PFSK-1 (cell line): Measurements from ENCODE around the gene LRP4.

Source experiments
- FOXP2 ChIP-seq: optimal IDR thresholded peaks from 2 replicates; pipeline ENCODE3; 2011; ENCODE audit warnings: borderline replicate concordance, control low read depth, inconsistent platforms; ENCODE audit not compliant: insufficient read depth; ENCODE audit errors: extremely low read length, extremely low read depth
- POLR2AphosphoS5 ChIP-seq: IDR thresholded peaks from 2 replicates; pipeline ENCODE4 v1.6.1; 2012; ENCODE audit warnings: low read depth, mild to moderate bottlenecking, control low read depth, low read length, moderate library complexity
- SIN3A ChIP-seq: IDR thresholded peaks from 2 replicates; pipeline ENCODE4 v1.6.1; 2012; ENCODE audit warnings: mild to moderate bottlenecking, low read length, moderate library complexity, borderline replicate concordance; ENCODE audit not compliant: insufficient read depth
- TAF1 ChIP-seq: IDR thresholded peaks from 2 replicates; pipeline ENCODE4 v1.6.1; 2012; ENCODE audit warnings: low read length, control low read depth, borderline replicate concordance; ENCODE audit not compliant: insufficient read depth
- TF ChIP-seq, protein P1 (sequence below), 2 experiments: IDR thresholded peaks; 2 replicates each; pipeline versions ENCODE4 v1.6.1 to v1.8.0; 2011 to 2012; ENCODE audit warnings: low read depth in 2 of 2, low read length in 2 of 2, control low read depth in 1 of 2, inconsistent platforms in 1 of 2, mild to moderate bottlenecking in 1 of 2, moderate library complexity in 1 of 2; ENCODE audit not compliant: insufficient read depth in 1 of 2

The LRP4 gene

DNA sequence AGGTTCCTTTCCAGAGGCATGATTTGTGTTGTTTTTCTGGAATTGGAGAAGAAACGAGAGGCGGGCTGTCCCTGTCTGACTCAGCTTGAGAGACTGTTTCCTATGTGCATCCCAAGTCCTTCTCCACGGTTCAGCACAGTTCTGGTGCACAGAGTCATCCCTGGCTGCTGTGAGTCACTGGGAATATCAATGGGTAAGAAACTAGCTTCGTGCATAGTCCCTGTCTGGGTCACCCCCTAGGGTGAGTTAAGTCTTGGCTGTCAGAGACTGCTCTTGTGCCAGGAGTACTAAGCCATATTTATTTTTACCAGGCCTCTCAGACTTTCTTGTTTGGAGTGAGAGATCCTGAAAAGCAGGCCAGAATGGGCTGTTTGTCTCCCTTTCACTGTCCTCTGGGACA, 2.4 kb upstream of the LRP4 start:
- TF ChIP-seq, protein P1, sequence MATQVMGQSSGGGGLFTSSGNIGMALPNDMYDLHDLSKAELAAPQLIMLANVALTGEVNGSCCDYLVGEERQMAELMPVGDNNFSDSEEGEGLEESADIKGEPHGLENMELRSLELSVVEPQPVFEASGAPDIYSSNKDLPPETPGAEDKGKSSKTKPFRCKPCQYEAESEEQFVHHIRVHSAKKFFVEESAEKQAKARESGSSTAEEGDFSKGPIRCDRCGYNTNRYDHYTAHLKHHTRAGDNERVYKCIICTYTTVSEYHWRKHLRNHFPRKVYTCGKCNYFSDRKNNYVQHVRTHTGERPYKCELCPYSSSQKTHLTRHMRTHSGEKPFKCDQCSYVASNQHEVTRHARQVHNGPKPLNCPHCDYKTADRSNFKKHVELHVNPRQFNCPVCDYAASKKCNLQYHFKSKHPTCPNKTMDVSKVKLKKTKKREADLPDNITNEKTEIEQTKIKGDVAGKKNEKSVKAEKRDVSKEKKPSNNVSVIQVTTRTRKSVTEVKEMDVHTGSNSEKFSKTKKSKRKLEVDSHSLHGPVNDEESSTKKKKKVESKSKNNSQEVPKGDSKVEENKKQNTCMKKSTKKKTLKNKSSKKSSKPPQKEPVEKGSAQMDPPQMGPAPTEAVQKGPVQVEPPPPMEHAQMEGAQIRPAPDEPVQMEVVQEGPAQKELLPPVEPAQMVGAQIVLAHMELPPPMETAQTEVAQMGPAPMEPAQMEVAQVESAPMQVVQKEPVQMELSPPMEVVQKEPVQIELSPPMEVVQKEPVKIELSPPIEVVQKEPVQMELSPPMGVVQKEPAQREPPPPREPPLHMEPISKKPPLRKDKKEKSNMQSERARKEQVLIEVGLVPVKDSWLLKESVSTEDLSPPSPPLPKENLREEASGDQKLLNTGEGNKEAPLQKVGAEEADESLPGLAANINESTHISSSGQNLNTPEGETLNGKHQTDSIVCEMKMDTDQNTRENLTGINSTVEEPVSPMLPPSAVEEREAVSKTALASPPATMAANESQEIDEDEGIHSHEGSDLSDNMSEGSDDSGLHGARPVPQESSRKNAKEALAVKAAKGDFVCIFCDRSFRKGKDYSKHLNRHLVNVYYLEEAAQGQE (IDR thresholded peaks at IDR 0.05; ENCODE audit: insufficient read depth in 1 of 2, low read depth in 2 of 2, low read length in 2 of 2), result no peak
- TF ChIP-seq FOXP2 (peak; percentile 17), POLR2AphosphoS5 (no peak)

DNA sequence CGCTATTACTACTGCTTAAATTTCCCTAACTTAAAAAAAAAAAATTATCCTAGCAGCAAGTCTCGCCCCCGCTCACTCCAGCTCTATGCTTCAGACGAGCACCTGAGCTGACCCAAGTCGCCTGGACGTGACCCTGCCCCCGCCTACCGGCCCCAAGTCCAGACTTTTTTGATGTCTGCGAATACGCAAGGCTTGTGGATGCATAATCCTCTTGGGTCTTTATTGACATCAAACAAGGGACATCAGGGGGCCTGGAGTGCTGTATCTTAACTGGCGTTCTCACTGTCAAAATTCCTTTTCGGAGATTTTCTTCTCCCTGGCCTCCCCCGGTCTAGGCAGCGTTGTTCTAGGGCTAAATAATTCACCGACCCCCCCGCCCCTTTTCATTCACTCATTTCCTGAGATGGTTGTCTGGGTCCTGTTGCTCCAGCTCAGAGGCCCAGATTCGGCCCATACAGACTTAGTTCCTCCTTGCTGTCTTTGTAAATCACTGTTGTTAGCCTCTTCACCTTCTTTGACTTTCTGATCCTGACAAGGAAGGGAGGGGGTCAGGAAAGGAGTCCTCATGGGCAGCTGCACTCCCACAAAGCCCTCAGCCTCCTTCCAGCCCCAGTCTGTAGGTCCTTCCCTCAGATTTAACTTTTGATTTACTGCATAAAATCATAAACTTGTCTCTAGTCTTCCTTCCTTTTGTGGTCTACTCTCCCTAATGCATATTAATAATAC, 601 bp upstream of the LRP4 start:
- TF ChIP-seq, protein P1 (IDR thresholded peaks at IDR 0.05; ENCODE audit: insufficient read depth in 1 of 2, low read depth in 2 of 2, low read length in 2 of 2), result no peak
- no peak for TF ChIP-seq POLR2AphosphoS5
- TF ChIP-seq TAF1, result no peak
- TF ChIP-seq FOXP2, result no peak

DNA sequence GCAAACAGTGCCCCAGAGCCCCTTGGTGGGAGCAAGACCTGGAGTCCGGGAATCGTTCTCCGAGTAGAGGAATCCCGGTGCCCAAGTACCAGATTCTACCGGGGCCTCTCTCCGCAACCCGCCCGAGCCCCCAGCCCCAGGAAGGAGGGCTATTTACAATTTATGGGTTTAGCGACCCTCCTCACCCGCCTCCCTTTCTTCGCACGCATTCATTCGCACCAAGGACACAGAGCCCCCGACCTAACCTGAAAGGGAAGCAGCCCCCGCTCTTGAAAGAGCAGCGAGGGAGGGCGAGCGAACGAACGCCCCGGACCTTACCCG, 628 bp downstream of the LRP4 start:
- TF ChIP-seq, protein P1 (IDR thresholded peaks at IDR 0.05; ENCODE audit: insufficient read depth in 1 of 2, low read depth in 2 of 2, low read length in 2 of 2), result no peak
- TF ChIP-seq FOXP2 (no peak), POLR2AphosphoS5 (no peak), SIN3A (no peak; the same call in 1 of the 2 replicates), TAF1 (no peak)

DNA sequence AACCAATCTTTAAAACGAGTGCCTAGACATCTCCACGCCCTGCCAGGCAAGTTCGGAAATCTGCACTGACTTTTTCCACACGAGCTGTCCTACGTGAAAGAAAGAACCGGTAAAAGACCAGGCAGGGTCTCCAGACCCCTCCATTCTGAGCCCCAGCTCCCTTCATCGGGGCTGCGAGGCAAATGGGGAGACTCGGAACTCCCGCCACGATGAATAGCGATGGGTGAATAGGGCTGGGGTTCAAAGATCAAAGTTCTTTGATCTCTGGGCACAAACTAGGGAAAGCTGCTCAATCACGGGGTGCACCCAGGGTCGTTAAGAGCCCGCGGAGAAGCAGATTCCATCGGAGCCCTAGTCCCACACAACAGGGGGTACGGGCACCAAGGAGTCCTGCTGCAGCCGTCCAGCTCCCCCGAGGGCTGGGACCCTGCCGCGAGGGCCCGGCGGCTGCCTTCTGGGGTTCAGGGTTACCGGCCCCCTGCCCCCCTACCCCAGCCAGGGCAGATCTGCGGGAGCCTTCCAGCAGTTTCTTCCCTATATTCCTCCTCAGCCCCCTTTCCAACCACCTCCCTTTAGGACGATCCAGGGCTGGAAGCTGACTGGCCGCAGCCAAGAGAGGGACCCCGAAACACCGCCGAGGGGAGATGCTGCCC, 1.1 kb downstream of the LRP4 start:
- TF ChIP-seq TAF1 (0 out of 2 replicates have a peak, but pooled peaks have one; percentile 2), FOXP2 (no peak)

DNA sequence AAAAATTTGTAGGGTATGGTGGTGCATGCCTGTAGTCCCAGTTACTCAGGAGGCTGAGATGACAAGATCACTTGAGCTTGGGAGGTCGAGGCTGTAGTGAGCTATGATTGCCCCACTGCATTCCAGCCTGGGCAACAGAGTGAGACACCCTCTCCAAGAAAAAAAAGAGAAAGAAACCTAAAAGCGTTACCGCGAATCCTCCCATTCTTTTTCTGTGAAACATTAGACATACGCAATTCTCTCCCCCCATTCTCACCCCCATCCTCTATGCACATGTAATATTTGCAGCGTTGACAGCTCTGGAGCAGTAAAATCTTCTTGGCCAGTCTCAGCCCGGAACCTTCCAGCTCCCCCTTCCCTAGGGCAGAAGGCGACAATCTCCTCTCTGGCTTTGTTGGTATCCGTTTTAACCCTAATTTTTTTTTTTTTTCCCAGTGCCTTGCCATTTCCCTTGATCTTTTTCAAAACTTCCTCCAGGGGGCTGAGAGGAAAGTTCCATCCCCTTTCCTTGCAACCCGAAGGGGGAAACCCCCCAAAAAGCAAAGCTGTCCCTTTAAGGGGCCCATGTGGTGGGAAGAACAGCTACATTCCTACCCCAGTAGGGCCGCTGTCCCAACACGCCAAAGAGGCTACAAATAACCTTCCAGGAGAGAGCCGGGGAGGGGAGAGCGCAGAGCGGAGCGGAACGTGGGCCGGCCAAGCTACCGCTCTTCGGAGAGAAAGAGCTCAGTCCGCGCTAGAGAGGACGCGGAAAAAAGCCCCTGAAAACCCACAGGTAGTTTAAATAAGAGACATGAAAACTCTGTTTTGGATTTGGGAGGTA, 1.9 kb downstream of the LRP4 start:
- peak; percentile 53; the same call in 1 of the 2 replicates for TF ChIP-seq TAF1
- TF ChIP-seq, protein P1 (IDR thresholded peaks at IDR 0.05; ENCODE audit: insufficient read depth in 1 of 2, low read depth in 2 of 2, low read length in 2 of 2), result no peak
- peak; percentile 20; the same call in 1 of the 2 replicates for TF ChIP-seq SIN3A
- TF ChIP-seq POLR2AphosphoS5, result no peak
- TF ChIP-seq FOXP2, result no peak
